ENCODE measurements around the gene GNAI1. TPM values are rescaled to one million over a fixed set of nuclear protein-coding genes. Genes with fewer than 3 reads are reported as not detected.

GNAI1 gene
- polyA plus RNA-seq, 4 donors: 55.7 to 151 (median 116) TPM

- DNase-seq (ENCODE audit: low read depth in 4 of 4, low spot score in 3 of 4): no peak
Measured at GRCh38 chr7:80131675-80132435, 2.8 kb upstream of the GNAI1 start.

GRCh38 chr7:80132594-80132993, 2.0 kb upstream of the GNAI1 start:
- no peak for DNase-seq (ENCODE audit: low read depth in 4 of 4, low spot score in 3 of 4)

- DNase-seq (ENCODE audit: low read depth in 4 of 4, low spot score in 3 of 4): no peak
Measured at GRCh38 chr7:80133361-80134114, 1.1 kb upstream of the GNAI1 start.

- no peak for DNase-seq (ENCODE audit: low read depth in 4 of 4, low spot score in 3 of 4)
Measured at GRCh38 chr7:80134115-80134535, 506 bp upstream of the GNAI1 start.

GRCh38 chr7:80135309-80136104, 876 bp downstream of the GNAI1 start:
- no peak for DNase-seq (ENCODE audit: low read depth in 4 of 4, low spot score in 3 of 4)

- DNase-seq (ENCODE audit: low read depth in 4 of 4, low spot score in 3 of 4): no peak
Measured at GRCh38 chr7:80136261-80137055, 1.8 kb downstream of the GNAI1 start.

- no peak for DNase-seq (ENCODE audit: low read depth in 4 of 4, low spot score in 3 of 4)
Measured at GRCh38 chr7:80137410-80137809, 2.8 kb downstream of the GNAI1 start.

GRCh38 chr7:80139236-80139635, 4.6 kb downstream of the GNAI1 start:
- DNase-seq (ENCODE audit: low read depth in 4 of 4, low spot score in 3 of 4): no peak

GRCh38 chr7:80140388-80140787, 5.8 kb downstream of the GNAI1 start:
- DNase-seq (ENCODE audit: low read depth in 4 of 4, low spot score in 3 of 4): no peak

- DNase-seq (ENCODE audit: low read depth in 4 of 4, low spot score in 3 of 4): no peak
Measured at GRCh38 chr7:80141376-80141775, 6.7 kb downstream of the GNAI1 start.

GRCh38 chr7:80142853-80143580, 8.4 kb downstream of the GNAI1 start:
- no peak for DNase-seq (ENCODE audit: low read depth in 4 of 4, low spot score in 3 of 4)

- no peak for DNase-seq (ENCODE audit: low read depth in 4 of 4, low spot score in 3 of 4)
Measured at GRCh38 chr7:80145780-80146422, 11.3 kb downstream of the GNAI1 start.

GRCh38 chr7:80146545-80147182, 12.0 kb downstream of the GNAI1 start:
- no peak for DNase-seq (ENCODE audit: low read depth in 4 of 4, low spot score in 3 of 4)

- DNase-seq (ENCODE audit: low read depth in 4 of 4, low spot score in 3 of 4): no peak
Measured at GRCh38 chr7:80147543-80148391, 13.1 kb downstream of the GNAI1 start.

GRCh38 chr7:80150611-80151273, 16.1 kb downstream of the GNAI1 start:
- no peak for DNase-seq (ENCODE audit: low read depth in 4 of 4, low spot score in 3 of 4)

- DNase-seq (ENCODE audit: low read depth in 4 of 4, low spot score in 3 of 4): no peak
Measured at GRCh38 chr7:80151274-80151665, 16.6 kb downstream of the GNAI1 start.

GRCh38 chr7:80153446-80153845, 18.8 kb downstream of the GNAI1 start:
- no peak for DNase-seq (ENCODE audit: low read depth in 4 of 4, low spot score in 3 of 4)

Data from left renal pelvis (tissue), 4 donors.